K562 (cell line): Measurements from ENCODE around the gene MIEF1. TPM values are rescaled to one million over a fixed set of nuclear protein-coding genes. Genes with fewer than 3 reads are reported as not detected.

Experiments used
- POLR2G ChIP-seq: fragments of 200-400 bp; formaldehyde crosslinking; IDR thresholded peaks from 2 replicates; pipeline ENCODE4 v1.6.1; 2017; ENCODE audit warnings: low read depth, mild to moderate bottlenecking, antibody characterized with exemption, low read length, moderate library complexity
- RFX5 ChIP-seq: IDR thresholded peaks from 2 replicates; pipeline ENCODE4 v1.6.1; 2011; ENCODE audit warnings: low read depth, mild to moderate bottlenecking, improper control_type of control experiment, low read length
- SAP30 ChIP-seq: fragments of 200-600 bp; sonication (generic); IDR thresholded peaks from 2 replicates; pipeline ENCODE4 v1.6.1; 2012; ENCODE audit warnings: borderline replicate concordance, low read depth, mild to moderate bottlenecking, moderate library complexity, low read length, control low read depth, inconsistent platforms; ENCODE audit not compliant: insufficient read depth, poor library complexity, severe bottlenecking
- TAL1 ChIP-seq: fragments of 450-650 bp; IDR thresholded peaks from 2 replicates; pipeline ENCODE4 v1.6.1; 2016; ENCODE audit warnings: mild to moderate bottlenecking
- TEAD2 ChIP-seq: fragments of 450-650 bp; IDR thresholded peaks from 2 replicates; pipeline ENCODE4 v1.6.1; 2016; ENCODE audit warnings: missing genetic modification characterization, control low read depth, missing compliant biosample characterization
- U2AF2 ChIP-seq: fragments of 200-400 bp; formaldehyde crosslinking; optimal IDR thresholded peaks from 2 replicates; pipeline ENCODE3; 2017; ENCODE audit warnings: low read depth, mild to moderate bottlenecking, low read length
- ZC3H8 ChIP-seq: fragments of 450-650 bp; IDR thresholded peaks from 2 replicates; pipeline ENCODE4 v1.6.1; 2017
- ZNF561 ChIP-seq: fragments of 450-650 bp; formaldehyde crosslinking; conservative IDR thresholded peaks from 2 replicates; pipeline ENCODE4 v1.4.0; 2020; ENCODE audit warnings: mild to moderate bottlenecking, moderate library complexity
- ZNF830 ChIP-seq: fragments of 250-450 bp; sonication (Bioruptor Pico); IDR thresholded peaks from 2 replicates; pipeline ENCODE4 v1.5.0; 2021; ENCODE audit warnings: mild to moderate bottlenecking
- polyA plus RNA-seq, 8 experiments: library from polyadenylated mRNA; depleted of rRNA in 4 of 8; stranded (reverse) in 5 of 8; unstranded in 3 of 8; fragments of >200 nt; fragmentation: Nextera tagmentation in 2 of 8; fragmentation: Illumina TruSeq in 1 of 8; extraction: Ambion mirVana in 2 of 8; extraction: Trizol in 1 of 8; gene quantifications; 2 replicates each; pipeline versions ENCODE4 v1.2.1 to v1.2.3, GENCODE V29; 2011 to 2014; ENCODE audit warnings: inconsistent platforms in 1 of 8, missing spikeins in 1 of 8
- total RNA-seq, 7 experiments: library from RNA; depleted of rRNA in 6 of 7; stranded (reverse); fragments of >200 nt in 6 of 7; fragmentation: Illumina TruSeq in 2 of 7; extraction: Trizol in 2 of 7; gene quantifications; 2 replicates each; pipeline versions ENCODE4 v1.2.1 to v1.2.3, GENCODE V29; 2011 to 2021; ENCODE audit warnings: low replicate concordance in 1 of 7
- TF ChIP-seq, protein P1 (sequence below): fragments of 250-450 bp; sonication (Bioruptor Pico); IDR thresholded peaks from 2 replicates; pipeline ENCODE4 v1.5.0; 2020; ENCODE audit warnings: mild to moderate bottlenecking, borderline replicate concordance
- TF ChIP-seq, protein P2 (sequence below): IDR thresholded peaks from 2 replicates; pipeline ENCODE4 v1.6.1; 2011; ENCODE audit warnings: borderline replicate concordance, low read depth, mild to moderate bottlenecking, moderate library complexity, low read length; ENCODE audit not compliant: insufficient read depth, poor library complexity, severe bottlenecking
- TF ChIP-seq, protein P3 (sequence below): fragments of 450-650 bp; IDR thresholded peaks from 2 replicates; pipeline ENCODE4 v1.6.1; 2017; ENCODE audit warnings: antibody characterized with exemption

Gene MIEF1
- total and polyA plus RNA-seq, 9 of the 15 experiments (the other 6 are each of a cell fraction or from before 2014, with no cell fraction given): 10.9 to 51.8 (median 25.5) TPM

DNA sequence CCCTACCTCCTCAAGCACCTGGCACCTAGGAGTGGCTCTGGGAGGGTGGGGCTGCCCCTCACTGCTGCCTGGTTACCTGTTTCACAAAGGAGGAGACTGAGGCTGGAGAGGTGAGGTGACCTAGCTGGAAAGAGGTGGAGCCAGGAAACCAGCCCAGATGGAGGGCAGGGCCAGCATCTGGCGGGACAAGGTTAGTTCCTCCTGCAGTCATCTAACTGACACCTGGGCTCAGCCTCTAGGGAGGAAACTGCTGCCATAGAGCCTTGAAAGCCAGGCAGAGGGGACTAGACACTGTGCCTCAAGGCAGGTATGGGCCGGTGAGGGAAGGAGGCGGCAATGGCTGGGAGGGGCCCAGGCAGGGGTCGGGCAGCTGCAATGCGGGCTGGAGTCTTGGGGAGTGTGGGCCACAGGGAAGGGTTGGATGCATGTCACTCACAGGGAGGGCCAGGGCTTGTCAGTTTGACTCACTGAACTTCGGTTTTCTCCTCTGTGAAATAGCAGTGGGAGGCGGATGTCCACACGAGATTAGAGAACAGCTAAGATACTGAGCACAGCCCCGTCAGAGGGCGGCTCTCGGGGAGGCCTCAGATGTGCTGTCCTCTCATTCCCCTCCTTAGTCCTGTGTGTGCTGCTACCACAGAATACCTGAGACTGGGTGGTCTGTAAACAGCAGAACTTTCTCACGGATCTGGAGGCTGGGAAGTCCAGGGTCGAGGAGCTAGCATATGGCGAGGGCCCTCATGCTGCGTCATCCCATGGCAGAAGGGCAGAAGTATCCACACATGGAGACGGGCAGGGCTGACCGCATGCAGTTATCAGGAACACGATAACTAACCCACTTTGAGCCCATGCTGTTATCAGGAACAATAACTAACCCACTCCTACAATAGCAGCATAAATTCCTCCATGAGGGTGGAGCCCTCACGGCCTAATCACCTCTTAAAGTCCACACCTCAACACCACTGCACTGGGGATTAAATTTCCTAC is 29.2 kb upstream of the MIEF1 start (continued):
- TF ChIP-seq, protein P1, sequence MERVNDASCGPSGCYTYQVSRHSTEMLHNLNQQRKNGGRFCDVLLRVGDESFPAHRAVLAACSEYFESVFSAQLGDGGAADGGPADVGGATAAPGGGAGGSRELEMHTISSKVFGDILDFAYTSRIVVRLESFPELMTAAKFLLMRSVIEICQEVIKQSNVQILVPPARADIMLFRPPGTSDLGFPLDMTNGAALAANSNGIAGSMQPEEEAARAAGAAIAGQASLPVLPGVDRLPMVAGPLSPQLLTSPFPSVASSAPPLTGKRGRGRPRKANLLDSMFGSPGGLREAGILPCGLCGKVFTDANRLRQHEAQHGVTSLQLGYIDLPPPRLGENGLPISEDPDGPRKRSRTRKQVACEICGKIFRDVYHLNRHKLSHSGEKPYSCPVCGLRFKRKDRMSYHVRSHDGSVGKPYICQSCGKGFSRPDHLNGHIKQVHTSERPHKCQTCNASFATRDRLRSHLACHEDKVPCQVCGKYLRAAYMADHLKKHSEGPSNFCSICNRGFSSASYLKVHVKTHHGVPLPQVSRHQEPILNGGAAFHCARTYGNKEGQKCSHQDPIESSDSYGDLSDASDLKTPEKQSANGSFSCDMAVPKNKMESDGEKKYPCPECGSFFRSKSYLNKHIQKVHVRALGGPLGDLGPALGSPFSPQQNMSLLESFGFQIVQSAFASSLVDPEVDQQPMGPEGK (CRISPR knock-in tag): no peak
- peak; percentile 61 for TF ChIP-seq TAL1
- no peak for TF ChIP-seq SAP30
- TF ChIP-seq, protein P2, sequence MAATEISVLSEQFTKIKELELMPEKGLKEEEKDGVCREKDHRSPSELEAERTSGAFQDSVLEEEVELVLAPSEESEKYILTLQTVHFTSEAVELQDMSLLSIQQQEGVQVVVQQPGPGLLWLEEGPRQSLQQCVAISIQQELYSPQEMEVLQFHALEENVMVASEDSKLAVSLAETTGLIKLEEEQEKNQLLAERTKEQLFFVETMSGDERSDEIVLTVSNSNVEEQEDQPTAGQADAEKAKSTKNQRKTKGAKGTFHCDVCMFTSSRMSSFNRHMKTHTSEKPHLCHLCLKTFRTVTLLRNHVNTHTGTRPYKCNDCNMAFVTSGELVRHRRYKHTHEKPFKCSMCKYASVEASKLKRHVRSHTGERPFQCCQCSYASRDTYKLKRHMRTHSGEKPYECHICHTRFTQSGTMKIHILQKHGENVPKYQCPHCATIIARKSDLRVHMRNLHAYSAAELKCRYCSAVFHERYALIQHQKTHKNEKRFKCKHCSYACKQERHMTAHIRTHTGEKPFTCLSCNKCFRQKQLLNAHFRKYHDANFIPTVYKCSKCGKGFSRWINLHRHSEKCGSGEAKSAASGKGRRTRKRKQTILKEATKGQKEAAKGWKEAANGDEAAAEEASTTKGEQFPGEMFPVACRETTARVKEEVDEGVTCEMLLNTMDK: no peak
- TF ChIP-seq ZNF830: no peak
- peak; percentile 62 for TF ChIP-seq POLR2G
- no peak for TF ChIP-seq ZC3H8
- TF ChIP-seq ZNF561: no peak
- TF ChIP-seq RFX5: no peak
- TF ChIP-seq U2AF2: no peak
- TF ChIP-seq, protein P3, sequence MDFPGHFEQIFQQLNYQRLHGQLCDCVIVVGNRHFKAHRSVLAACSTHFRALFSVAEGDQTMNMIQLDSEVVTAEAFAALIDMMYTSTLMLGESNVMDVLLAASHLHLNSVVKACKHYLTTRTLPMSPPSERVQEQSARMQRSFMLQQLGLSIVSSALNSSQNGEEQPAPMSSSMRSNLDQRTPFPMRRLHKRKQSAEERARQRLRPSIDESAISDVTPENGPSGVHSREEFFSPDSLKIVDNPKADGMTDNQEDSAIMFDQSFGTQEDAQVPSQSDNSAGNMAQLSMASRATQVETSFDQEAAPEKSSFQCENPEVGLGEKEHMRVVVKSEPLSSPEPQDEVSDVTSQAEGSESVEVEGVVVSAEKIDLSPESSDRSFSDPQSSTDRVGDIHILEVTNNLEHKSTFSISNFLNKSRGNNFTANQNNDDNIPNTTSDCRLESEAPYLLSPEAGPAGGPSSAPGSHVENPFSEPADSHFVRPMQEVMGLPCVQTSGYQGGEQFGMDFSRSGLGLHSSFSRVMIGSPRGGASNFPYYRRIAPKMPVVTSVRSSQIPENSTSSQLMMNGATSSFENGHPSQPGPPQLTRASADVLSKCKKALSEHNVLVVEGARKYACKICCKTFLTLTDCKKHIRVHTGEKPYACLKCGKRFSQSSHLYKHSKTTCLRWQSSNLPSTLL: no peak
- no peak for TF ChIP-seq TEAD2 (tag)
